ENCODE results near the gene WWOX.

DNA sequence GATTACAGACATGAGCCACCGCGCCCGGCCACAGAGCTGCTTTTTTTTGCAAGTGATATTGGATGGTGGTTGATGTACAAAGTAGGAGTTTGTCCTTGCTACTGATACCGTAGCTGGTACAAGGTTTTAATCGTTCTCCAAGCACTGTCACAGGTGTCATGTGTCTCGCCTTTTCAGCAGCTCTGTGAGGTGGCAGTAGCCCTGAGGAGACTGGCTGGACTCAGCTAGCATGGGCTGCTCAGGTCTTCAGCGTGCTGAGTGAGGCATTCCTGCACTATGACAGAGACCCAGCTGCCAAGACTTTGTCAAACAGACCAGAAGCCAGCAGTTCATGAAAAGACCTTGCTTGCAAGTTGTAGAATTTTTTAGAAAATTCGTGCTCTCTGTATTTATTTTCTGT lies 7.2 kb downstream of the WWOX start:
- TF ChIP-seq ZBTB21 (CRISPR knock-in tag; IDR thresholded peaks at IDR 0.05), result no peak
- TF ChIP-seq, protein P1, sequence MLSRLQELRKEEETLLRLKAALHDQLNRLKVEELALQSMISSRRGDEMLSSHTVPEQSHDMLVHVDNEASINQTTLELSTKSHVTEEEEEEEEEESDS (CRISPR knock-in tag; IDR thresholded peaks at IDR 0.05; ENCODE audit: borderline replicate concordance), result no peak
- TF ChIP-seq, protein P2, sequence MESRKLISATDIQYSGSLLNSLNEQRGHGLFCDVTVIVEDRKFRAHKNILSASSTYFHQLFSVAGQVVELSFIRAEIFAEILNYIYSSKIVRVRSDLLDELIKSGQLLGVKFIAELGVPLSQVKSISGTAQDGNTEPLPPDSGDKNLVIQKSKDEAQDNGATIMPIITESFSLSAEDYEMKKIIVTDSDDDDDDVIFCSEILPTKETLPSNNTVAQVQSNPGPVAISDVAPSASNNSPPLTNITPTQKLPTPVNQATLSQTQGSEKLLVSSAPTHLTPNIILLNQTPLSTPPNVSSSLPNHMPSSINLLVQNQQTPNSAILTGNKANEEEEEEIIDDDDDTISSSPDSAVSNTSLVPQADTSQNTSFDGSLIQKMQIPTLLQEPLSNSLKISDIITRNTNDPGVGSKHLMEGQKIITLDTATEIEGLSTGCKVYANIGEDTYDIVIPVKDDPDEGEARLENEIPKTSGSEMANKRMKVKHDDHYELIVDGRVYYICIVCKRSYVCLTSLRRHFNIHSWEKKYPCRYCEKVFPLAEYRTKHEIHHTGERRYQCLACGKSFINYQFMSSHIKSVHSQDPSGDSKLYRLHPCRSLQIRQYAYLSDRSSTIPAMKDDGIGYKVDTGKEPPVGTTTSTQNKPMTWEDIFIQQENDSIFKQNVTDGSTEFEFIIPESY (CRISPR knock-in tag; IDR thresholded peaks at IDR 0.05), result no peak
- TF ChIP-seq, protein P3, sequence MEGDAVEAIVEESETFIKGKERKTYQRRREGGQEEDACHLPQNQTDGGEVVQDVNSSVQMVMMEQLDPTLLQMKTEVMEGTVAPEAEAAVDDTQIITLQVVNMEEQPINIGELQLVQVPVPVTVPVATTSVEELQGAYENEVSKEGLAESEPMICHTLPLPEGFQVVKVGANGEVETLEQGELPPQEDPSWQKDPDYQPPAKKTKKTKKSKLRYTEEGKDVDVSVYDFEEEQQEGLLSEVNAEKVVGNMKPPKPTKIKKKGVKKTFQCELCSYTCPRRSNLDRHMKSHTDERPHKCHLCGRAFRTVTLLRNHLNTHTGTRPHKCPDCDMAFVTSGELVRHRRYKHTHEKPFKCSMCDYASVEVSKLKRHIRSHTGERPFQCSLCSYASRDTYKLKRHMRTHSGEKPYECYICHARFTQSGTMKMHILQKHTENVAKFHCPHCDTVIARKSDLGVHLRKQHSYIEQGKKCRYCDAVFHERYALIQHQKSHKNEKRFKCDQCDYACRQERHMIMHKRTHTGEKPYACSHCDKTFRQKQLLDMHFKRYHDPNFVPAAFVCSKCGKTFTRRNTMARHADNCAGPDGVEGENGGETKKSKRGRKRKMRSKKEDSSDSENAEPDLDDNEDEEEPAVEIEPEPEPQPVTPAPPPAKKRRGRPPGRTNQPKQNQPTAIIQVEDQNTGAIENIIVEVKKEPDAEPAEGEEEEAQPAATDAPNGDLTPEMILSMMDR (CRISPR knock-in tag; IDR thresholded peaks at IDR 0.05), result no peak
- TF ChIP-seq ZNF143 (CRISPR knock-in tag; IDR thresholded peaks at IDR 0.05), result no peak
- no peak for TF ChIP-seq ZFP36L1 (CRISPR knock-in tag; IDR thresholded peaks at IDR 0.05)
- TF ChIP-seq, protein P4, sequence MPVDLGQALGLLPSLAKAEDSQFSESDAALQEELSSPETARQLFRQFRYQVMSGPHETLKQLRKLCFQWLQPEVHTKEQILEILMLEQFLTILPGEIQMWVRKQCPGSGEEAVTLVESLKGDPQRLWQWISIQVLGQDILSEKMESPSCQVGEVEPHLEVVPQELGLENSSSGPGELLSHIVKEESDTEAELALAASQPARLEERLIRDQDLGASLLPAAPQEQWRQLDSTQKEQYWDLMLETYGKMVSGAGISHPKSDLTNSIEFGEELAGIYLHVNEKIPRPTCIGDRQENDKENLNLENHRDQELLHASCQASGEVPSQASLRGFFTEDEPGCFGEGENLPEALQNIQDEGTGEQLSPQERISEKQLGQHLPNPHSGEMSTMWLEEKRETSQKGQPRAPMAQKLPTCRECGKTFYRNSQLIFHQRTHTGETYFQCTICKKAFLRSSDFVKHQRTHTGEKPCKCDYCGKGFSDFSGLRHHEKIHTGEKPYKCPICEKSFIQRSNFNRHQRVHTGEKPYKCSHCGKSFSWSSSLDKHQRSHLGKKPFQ (CRISPR knock-in tag; IDR thresholded peaks at IDR 0.05; ENCODE audit: insufficient replicate concordance), result no peak
- TF ChIP-seq EZH2 (conservative IDR thresholded peaks at IDR 0.05; ENCODE audit: low read depth, low read length), result no peak
- TF ChIP-seq, protein P5, sequence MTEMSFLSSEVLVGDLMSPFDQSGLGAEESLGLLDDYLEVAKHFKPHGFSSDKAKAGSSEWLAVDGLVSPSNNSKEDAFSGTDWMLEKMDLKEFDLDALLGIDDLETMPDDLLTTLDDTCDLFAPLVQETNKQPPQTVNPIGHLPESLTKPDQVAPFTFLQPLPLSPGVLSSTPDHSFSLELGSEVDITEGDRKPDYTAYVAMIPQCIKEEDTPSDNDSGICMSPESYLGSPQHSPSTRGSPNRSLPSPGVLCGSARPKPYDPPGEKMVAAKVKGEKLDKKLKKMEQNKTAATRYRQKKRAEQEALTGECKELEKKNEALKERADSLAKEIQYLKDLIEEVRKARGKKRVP (CRISPR knock-in tag; IDR thresholded peaks at IDR 0.05), result no peak
